Activated T-cell treated with anti-CD3 and anti-CD28 coated beads, Interleukin-2, amount 50 U/mL, for 48 hours (primary cell): Measurements from ENCODE around the gene C4orf17.
A peak's percentile ranks its signal among the peaks of the same experiment; 100 is the strongest.

Experiments used
- DNase-seq, 2 experiments: peaks; one replicate each; pipeline ENCODE4 v3.0.0-alpha.2; 2020

C4orf17 gene

GRCh38 chr4:99540277-99540939 lies 29.6 kb downstream of the C4orf17 start:
- DNase-seq, result no peak

- no peak for DNase-seq
These were observed 42.1 kb downstream of the C4orf17 start for GRCh38 chr4:99552872-99553271.

- DNase-seq, result peak; percentile 95
These were observed 52.7 kb downstream of the C4orf17 start, which contains the start of gene TRMT10A for GRCh38 chr4:99563310-99564186. TSS of gene TRMT10A (minus strand) at chr4:99564039. CDS start at chr4:99559338, 4,701 bp downstream.

DNA sequence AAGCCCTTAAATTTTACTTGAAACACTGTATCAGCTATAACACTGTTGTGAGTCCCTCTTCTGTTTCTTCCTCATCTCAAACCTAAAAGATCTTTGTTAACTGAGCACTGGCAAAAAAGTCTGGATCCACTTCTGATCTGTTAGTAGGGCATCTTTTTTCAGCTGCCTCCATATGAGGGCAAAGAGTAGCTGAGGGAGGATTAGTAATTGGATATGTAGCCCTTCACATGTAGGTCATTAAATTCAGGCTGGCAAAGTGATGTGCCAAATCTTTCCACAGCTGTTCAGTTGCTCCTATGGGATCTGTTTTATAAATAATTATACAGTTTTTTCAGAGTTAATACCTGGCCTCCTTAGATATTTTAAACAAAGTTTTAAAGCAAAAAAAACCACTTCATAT lies 54.1 kb downstream of the C4orf17 start:
- DNase-seq, result no peak

DNA sequence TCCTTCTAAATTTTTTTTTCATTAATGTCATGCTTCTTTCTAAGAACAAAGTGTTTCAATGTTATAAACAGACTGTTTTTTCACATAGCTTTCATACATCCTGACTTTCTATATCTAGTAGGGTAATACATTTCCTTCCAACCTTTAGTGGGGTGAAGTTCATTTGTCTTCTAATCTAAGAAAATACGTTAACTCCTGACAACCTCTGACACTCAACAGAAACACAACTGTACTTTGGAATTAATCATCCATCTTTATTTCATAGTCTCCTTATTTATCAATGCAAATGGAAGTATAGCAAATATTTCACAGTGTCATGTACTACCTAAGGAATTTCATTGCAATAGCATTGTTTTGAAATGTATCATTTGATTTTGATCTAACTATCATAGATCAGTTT lies 61.1 kb downstream of the C4orf17 start:
- DNase-seq, result no peak

- no peak for DNase-seq
These were observed 61.9 kb downstream of the C4orf17 start for GRCh38 chr4:99572527-99573240.

GRCh38 chr4:99573735-99574368 lies 63.0 kb downstream of the C4orf17 start:
- DNase-seq, result no peak

- DNase-seq, result no peak
These were observed 63.9 kb downstream of the C4orf17 start, which contains the start of gene MTTP for GRCh38 chr4:99574530-99575324. TSS of gene MTTP (plus strand) at chr4:99574824. CDS start at chr4:99574910, 86 bp downstream.

DNA sequence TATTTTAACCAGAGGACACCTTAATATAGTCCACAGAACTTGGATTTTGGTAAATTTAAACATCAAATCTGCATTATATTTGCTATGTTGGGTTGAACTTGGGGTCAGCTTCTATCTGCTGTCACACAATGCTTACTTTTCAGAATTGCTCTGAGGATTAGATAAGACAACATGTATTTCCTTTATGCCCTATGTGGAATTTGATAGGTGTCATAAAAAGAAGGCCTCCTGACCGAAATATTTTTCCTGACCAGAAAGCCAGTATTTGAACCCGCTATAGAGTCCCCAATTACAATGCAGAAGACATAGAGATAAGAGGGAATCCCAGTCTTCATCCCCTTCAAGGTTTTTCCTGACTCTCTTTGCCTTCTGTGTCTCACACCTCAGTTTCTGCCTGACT lies 67.9 kb downstream of the C4orf17 start:
- no peak for DNase-seq

DNA sequence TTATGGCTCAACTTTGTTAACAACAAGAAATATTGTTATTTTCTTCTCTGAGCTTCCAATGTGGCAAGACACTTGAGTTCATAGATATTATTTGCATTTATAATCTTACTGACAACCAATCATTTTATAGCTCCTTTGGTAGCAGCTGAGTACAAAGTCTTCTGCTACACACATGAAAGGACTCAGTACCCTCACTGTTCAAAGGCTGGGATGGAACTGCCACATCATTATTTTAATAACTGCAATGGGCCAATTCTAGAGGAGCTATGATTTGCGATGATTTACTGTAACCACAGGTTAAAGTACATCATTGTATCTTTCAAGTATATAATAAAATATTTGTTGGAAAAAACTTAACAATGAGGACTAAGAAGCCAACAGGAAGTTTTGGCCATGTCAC lies 74.7 kb downstream of the C4orf17 start:
- no peak for DNase-seq

DNA sequence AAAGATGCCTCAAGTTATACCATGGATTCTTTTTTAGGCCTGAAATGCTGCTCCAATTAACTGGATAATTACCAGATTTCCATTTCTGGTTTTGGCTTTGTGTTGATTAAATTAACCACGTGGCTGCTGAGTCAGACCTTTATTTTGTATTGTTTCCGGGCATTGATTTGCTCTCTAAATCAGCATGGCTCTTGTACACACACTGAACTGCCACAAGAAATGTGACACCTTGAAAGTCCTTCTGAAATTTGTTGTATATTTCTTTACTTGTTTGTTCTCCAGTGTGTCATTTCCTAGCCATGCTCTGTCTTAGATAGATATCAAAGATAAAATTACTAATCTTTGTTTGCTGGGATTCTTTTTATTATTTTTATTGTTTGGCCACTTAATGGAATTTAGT lies 75.5 kb downstream of the C4orf17 start:
- DNase-seq, result no peak

DNA sequence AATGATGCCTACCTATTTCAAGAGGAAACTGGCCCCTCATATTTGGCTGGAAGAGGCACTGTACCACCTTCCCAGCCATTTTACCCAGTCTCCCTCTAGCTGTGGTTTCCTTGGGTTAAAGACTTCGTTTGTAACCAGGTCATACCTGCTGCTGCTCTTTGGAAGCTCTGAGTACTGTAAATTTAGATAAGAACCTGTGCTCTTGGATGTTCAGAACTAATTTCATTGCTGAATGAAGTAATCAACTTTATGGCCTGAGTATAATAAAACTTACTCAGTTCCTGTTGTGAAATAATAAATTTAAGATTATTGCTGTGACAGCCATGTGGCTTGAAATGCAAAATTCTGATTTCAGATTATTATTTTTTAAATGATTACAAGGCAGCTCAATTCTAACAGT lies 76.0 kb downstream of the C4orf17 start:
- no peak for DNase-seq

- DNase-seq, result no peak
These were observed 76.5 kb downstream of the C4orf17 start for GRCh38 chr4:99587309-99587708.

DNA sequence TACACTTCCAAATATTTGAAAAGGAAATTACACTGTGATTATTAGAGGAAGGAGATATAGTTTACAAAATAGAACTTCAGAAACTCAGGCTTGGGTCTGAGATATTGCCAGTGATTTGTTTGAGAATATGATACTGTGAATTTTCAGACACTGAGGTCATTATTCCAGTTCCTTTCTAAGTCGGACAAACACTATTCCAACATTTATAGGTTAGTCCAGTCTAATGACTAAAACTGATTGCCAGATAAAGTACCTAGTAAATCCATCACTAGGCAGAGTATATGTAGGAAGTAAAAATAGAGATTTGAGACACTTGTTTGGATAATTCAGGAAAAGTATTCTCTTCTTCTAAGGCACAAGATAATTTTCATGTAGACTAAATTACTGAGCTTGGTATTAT lies 77.0 kb downstream of the C4orf17 start:
- DNase-seq, result no peak

DNA sequence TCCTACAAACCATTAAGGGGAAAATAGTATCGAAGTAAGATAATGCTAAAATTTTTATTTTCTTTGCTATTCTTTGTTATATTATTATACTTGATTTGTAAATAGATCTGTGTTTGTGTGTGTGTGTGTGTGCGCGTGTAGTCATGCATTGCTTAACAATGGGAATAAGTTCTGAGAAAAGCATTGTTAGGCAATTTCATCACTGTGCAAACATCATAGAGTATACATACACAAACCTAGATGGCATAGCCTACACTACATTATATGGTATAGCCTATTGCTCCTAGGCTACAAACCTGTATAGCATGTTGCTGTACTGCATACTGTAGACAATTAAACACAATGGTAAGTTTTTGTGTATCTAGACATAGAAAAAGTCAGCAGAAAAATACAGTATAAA lies 80.9 kb downstream of the C4orf17 start:
- DNase-seq, result no peak
